Endothelial cell of umbilical vein (primary cell): ENCODE results near the gene SARS2. TPM values are rescaled to one million over a fixed set of nuclear protein-coding genes. Genes with fewer than 3 reads are reported as not detected.

Experiments used
- BruUV-seq: library from RNA; stranded (reverse); fragments of 400-500 nt; replicated peaks from 2 replicates; lab custom pipeline; 2021; lab: Mats Ljungman, UMichigan
- CTCF ChIA-PET: fragments of 300-600, 350-600 bp; sonication (Branson Sonifier 250); formaldehyde crosslinking; loops from one replicate; lab custom pipeline; 2021; ENCODE audit warnings: antibody characterized with exemption, inconsistent platforms; lab: Charles Lee
- POLR2A ChIA-PET: fragments of 300-600, 350-600 bp; sonication (Branson Sonifier 250); formaldehyde crosslinking; loops from one replicate; lab custom pipeline; 2021; ENCODE audit warnings: antibody characterized with exemption, inconsistent platforms; lab: Charles Lee
- DNase-seq: peaks from one replicate; pipeline ENCODE4 v3.0.0-alpha.2; 2011; ENCODE audit warnings: low read depth, low spot score
- FAIRE-seq: peaks from 2 replicates; lab custom pipeline; 2011; peaks lifted over from hg19 to GRCh38; lab: Jason Lieb, UNC
- H2AFZ ChIP-seq: 2 replicates; pipeline ENCODE4 v1.6.0; 2012; ENCODE audit warnings: low read depth, low read length, control low read depth, inconsistent platforms
- H3K27ac ChIP-seq: 2 replicates; pipeline ENCODE4 v1.5.1; 2011; ENCODE audit warnings: low read depth, mild to moderate bottlenecking, control low read depth, low read length, moderate library complexity; ENCODE audit not compliant: insufficient read depth
- H3K27me3 ChIP-seq, 2 experiments: 2 replicates each; pipeline versions ENCODE4 v1.6.0 to v1.6.1; 2011; ENCODE audit warnings: low read length in 2 of 2, mixed read lengths in 1 of 2; ENCODE audit not compliant: control insufficient read depth in 2 of 2, insufficient read depth in 2 of 2
- H3K36me3 ChIP-seq, 2 experiments: 2 replicates in 1 of 2; 3 replicates in 1 of 2; pipeline ENCODE4 v1.5.1; 2011; ENCODE audit warnings: low read length in 2 of 2, mild to moderate bottlenecking in 1 of 2, moderate library complexity in 1 of 2; ENCODE audit not compliant: control insufficient read depth in 2 of 2, insufficient read depth in 2 of 2; ENCODE audit errors: extremely low read depth in 1 of 2
- H3K4me1 ChIP-seq: 3 replicates; pipeline ENCODE4 v1.5.1; 2011; ENCODE audit warnings: mild to moderate bottlenecking, low read length; ENCODE audit not compliant: control insufficient read depth, insufficient read depth; ENCODE audit errors: extremely low read depth
- H3K4me2 ChIP-seq: 2 replicates; pipeline ENCODE4 v1.6.1; 2011; ENCODE audit warnings: low read length, control low read depth, mixed read lengths; ENCODE audit not compliant: insufficient read depth
- H3K4me3 ChIP-seq, 3 experiments: fragments of 200-600 bp in 1 of 3; sonication (generic), shearing (Covaris generic) in 1 of 3; replicated peaks in 1 of 3; 2 replicates each; pipeline ENCODE4 v1.5.1; 2011 to 2016; ENCODE audit warnings: control low read depth in 3 of 3, low read length in 3 of 3, mild to moderate bottlenecking in 2 of 3, inconsistent platforms in 1 of 3, low read depth in 1 of 3, moderate library complexity in 1 of 3; ENCODE audit not compliant: insufficient read depth in 1 of 3
- H3K79me2 ChIP-seq: 2 replicates; pipeline ENCODE4 v1.6.0; 2012; ENCODE audit warnings: low read length, inconsistent platforms; ENCODE audit not compliant: control insufficient read depth, insufficient read depth
- H3K9ac ChIP-seq: replicated peaks from 2 replicates; pipeline ENCODE3; 2011; ENCODE audit warnings: low read length, control low read depth; ENCODE audit not compliant: insufficient read depth; ENCODE audit errors: extremely low read depth
- H3K9me1 ChIP-seq: replicated peaks from 3 replicates; pipeline ENCODE4 v1.6.0; 2011; ENCODE audit warnings: mild to moderate bottlenecking, low read length; ENCODE audit not compliant: control insufficient read depth, insufficient read depth; ENCODE audit errors: extremely low read depth
- H3K9me3 ChIP-seq: replicated peaks from 2 replicates; pipeline ENCODE4 v1.5.1; 2012; ENCODE audit warnings: low read length, inconsistent platforms; ENCODE audit not compliant: control insufficient read depth, insufficient read depth
- H4K20me1 ChIP-seq: replicated peaks from 2 replicates; pipeline ENCODE3; 2011; ENCODE audit warnings: mild to moderate bottlenecking, low read length; ENCODE audit not compliant: control insufficient read depth, insufficient read depth; ENCODE audit errors: extremely low read depth
- EZH2 ChIP-seq: IDR thresholded peaks from 2 replicates; pipeline ENCODE4 v1.6.1; 2012; ENCODE audit warnings: borderline replicate concordance, low read depth, mild to moderate bottlenecking, moderate library complexity, low read length, inconsistent platforms; ENCODE audit not compliant: severe bottlenecking
- GATA2 ChIP-seq: IDR thresholded peaks from 2 replicates; pipeline ENCODE4 v1.7.0; 2011; ENCODE audit warnings: low read depth, mild to moderate bottlenecking, moderate library complexity, mixed read lengths, low read length; ENCODE audit not compliant: insufficient read length, insufficient read depth
- JUN ChIP-seq: IDR thresholded peaks from 2 replicates; pipeline ENCODE4 v1.6.1; 2011; ENCODE audit warnings: borderline replicate concordance, low read depth; ENCODE audit not compliant: insufficient read length, insufficient read depth
- dilution Hi-C: fragments of 300-500 bp; cut with MboI; formaldehyde crosslinking; loops from one replicate; pipeline ENCODE4 v1.15.0; 2019; ENCODE audit warnings: low sequenced_read_pairs; ENCODE audit not compliant: extremely low pct_ligation_motif_present
- intact Hi-C: fragments of 100-400 bp; cut with micrococcal nuclease; formaldehyde crosslinking; loops from one replicate; pipeline ENCODE4 v1.10.0; 2022
- polyA plus RNA-seq, 4 experiments: library from polyadenylated mRNA; depleted of rRNA in 3 of 4; stranded (reverse) in 3 of 4; unstranded in 1 of 4; fragments of >200 nt; gene quantifications; 2 replicates each; pipeline versions ENCODE4 v1.2.1 to v1.2.3, GENCODE V29; 2011 to 2012; ENCODE audit warnings: missing spikeins in 1 of 4
- total RNA-seq: library from RNA; stranded (reverse); gene quantifications from 2 replicates; pipeline ENCODE4 v1.2.3, GENCODE V29; 2021
- TF ChIP-seq, protein P1 (sequence below): IDR thresholded peaks from 2 replicates; pipeline ENCODE4 v1.6.1; 2011; ENCODE audit not compliant: insufficient read depth, insufficient read length

The SARS2 gene
- total and polyA plus RNA-seq, 2 donors (not counting 3 experiments of a cell fraction or from before 2014, with no cell fraction given) = 40.3 to 43.7 TPM

DNA sequence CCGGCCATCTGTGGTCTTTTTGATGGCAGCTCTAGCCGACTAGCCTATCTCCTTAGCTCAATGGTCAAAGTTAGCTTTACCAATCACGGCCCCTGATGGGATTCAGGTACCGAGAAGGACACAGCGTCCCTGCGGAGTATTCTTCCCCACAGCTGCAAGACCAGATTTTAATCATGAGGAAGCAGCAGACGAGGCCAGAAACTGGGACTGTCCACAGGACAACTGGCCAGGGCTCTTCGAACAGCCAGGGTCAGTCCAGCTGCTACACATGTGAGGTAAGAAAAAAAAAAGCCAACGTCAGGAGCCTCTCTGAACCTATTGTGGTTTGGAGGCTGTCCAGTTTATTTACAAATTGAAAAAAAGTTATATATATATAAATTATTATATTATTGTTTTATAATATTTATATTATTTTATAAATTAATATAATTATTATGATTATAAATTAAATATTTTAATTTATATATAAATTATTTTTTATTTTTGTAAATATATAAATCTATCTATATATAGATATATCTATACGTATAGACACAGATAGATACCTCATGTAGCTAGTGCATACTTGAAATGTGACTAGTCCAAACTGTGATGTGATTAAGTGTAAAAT lies 63.3 kb downstream of the SARS2 start:
- no peak for FAIRE-seq
- H3K9me3 ChIP-seq = no peaks in the 10 kb centered on the region
- H3K4me2 ChIP-seq = no peak overlapping the region
- no peak overlapping the region for H2AFZ ChIP-seq
- CTCF ChIA-PET = interaction anchor here (0.7 to 3.8 kb wide), 3 partner anchors 20 to 63 kb away, joined by 3 to 14 read pairs (median 3); partner anchors contain the start of genes MRPS12 and SARS2
- BruUV-seq = no TSS peak
- H3K79me2 ChIP-seq = no peaks in the 10 kb centered on the region
- no peak overlapping the region for H3K4me3 ChIP-seq
- TF ChIP-seq JUN (no peak), GATA2 (no peak), EZH2 (no peak)
- TF ChIP-seq, protein P1, sequence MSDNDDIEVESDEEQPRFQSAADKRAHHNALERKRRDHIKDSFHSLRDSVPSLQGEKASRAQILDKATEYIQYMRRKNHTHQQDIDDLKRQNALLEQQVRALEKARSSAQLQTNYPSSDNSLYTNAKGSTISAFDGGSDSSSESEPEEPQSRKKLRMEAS = no peak
- H3K9ac ChIP-seq = no peak overlapping the region
- POLR2A ChIA-PET = no interaction called here
- peaks cover 28% of the 10 kb centered on the region for H3K4me1 ChIP-seq
- intact Hi-C loops = no loop called here
- no peaks in the 10 kb centered on the region for H3K36me3 ChIP-seq
- H3K27ac ChIP-seq = no peak overlapping the region
- H4K20me1 ChIP-seq = no peaks in the 10 kb centered on the region
- H3K27me3 ChIP-seq = no peaks in the 10 kb centered on the region
- dilution Hi-C loops = no loop called here
- no peaks in the 10 kb centered on the region for H3K9me1 ChIP-seq
- DNase-seq = no peak

Other genes starting within 250 kb of the SARS2 start
- gene CAPN12, start 186.3 kb downstream of the SARS2 start, total RNA-seq = not detected in 2 replicates
- 0.35 and 0.45 TPM in 2 replicates for gene CAPN12, start 186.3 kb downstream of the SARS2 start, polyA plus RNA-seq
- gene LGALS7, start 157.2 kb downstream of the SARS2 start, total RNA-seq = not detected in 2 replicates
- not detected in 2 replicates for gene LGALS7, start 157.2 kb downstream of the SARS2 start, polyA plus RNA-seq
- not detected in 2 replicates for gene LGALS7B, start 141.6 kb downstream of the SARS2 start, total RNA-seq
- not detected in 2 replicates for gene LGALS7B, start 141.6 kb downstream of the SARS2 start, polyA plus RNA-seq
- gene LGALS4, start 117.8 kb downstream of the SARS2 start, total RNA-seq = 0.44 TPM in 1 of 2 replicates, not detected in the other
- 0.19 and 0.22 TPM in 2 replicates for gene LGALS4, start 117.8 kb downstream of the SARS2 start, polyA plus RNA-seq
- gene ECH1, start 99.0 kb downstream of the SARS2 start, total RNA-seq = 62.5 and 69.7 TPM in 2 replicates
- 71.8 and 74.1 TPM in 2 replicates for gene ECH1, start 99.0 kb downstream of the SARS2 start, polyA plus RNA-seq
- gene HNRNPL, start 80.8 kb downstream of the SARS2 start, total RNA-seq = 427 and 451 TPM in 2 replicates
- 243 and 305 TPM in 2 replicates for gene HNRNPL, start 80.8 kb downstream of the SARS2 start, polyA plus RNA-seq
- 6.6 and 10.1 TPM in 2 replicates for gene RINL, start 52.5 kb downstream of the SARS2 start, total RNA-seq
- gene RINL, start 52.5 kb downstream of the SARS2 start, polyA plus RNA-seq = 4.7 and 5.3 TPM in 2 replicates
- gene SIRT2, start 31.1 kb downstream of the SARS2 start, total RNA-seq = 46.3 and 47.6 TPM in 2 replicates
- 72.5 and 76.4 TPM in 2 replicates for gene SIRT2, start 31.1 kb downstream of the SARS2 start, polyA plus RNA-seq
- gene NFKBIB, start 30.8 kb downstream of the SARS2 start, total RNA-seq = 24.3 and 25.0 TPM in 2 replicates
- 30.8 and 39.6 TPM in 2 replicates for gene NFKBIB, start 30.8 kb downstream of the SARS2 start, polyA plus RNA-seq
- not detected in 2 replicates for gene CCER2, start 18.6 kb downstream of the SARS2 start, total RNA-seq
- gene CCER2, start 18.6 kb downstream of the SARS2 start, polyA plus RNA-seq = 0.07 TPM in 1 of 2 replicates, not detected in the other
- gene MRPS12, start 181 bp upstream of the SARS2 start, total RNA-seq = 46.0 and 49.3 TPM in 2 replicates
- gene MRPS12, start 181 bp upstream of the SARS2 start, polyA plus RNA-seq = 86.3 and 127 TPM in 2 replicates
- 23.8 and 24.4 TPM in 2 replicates for gene FBXO17, start 45.0 kb upstream of the SARS2 start, total RNA-seq
- 21.8 and 24.3 TPM in 2 replicates for gene FBXO17, start 45.0 kb upstream of the SARS2 start, polyA plus RNA-seq
- 4.2 and 6.5 TPM in 2 replicates for gene FBXO27, start 101.8 kb upstream of the SARS2 start, total RNA-seq
- gene FBXO27, start 101.8 kb upstream of the SARS2 start, polyA plus RNA-seq = 3.5 and 4.9 TPM in 2 replicates
- gene ACP7, start 153.6 kb upstream of the SARS2 start, total RNA-seq = 0.18 and 0.49 TPM in 2 replicates
- gene ACP7, start 153.6 kb upstream of the SARS2 start, polyA plus RNA-seq = 0.03 and 0.04 TPM in 2 replicates
- 49.6 and 55.4 TPM in 2 replicates for gene PAK4, start 195.0 kb upstream of the SARS2 start, total RNA-seq
- gene PAK4, start 195.0 kb upstream of the SARS2 start, polyA plus RNA-seq = 39.8 and 48.4 TPM in 2 replicates